Effector memory CD4-positive, alpha-beta T cell (primary cell): Measurements from ENCODE around the gene TRERF1.

Experiments
- DNase-seq, 3 donors: peaks; one replicate each; pipeline ENCODE4 v3.0.0-alpha.2; 2020
- H3K27ac ChIP-seq: 2 replicates; pipeline ENCODE4 v1.7.0; 2013; ENCODE audit warnings: mild to moderate bottlenecking, low read length, moderate library complexity; ENCODE audit not compliant: insufficient read depth, poor library complexity, severe bottlenecking
- H3K27me3 ChIP-seq: replicated peaks from 2 replicates; pipeline ENCODE4 v1.7.0; 2013; ENCODE audit warnings: mild to moderate bottlenecking, low read length; ENCODE audit not compliant: insufficient read depth, control insufficient read depth, poor library complexity, severe bottlenecking
- H3K36me3 ChIP-seq: 2 replicates; pipeline ENCODE4 v1.7.0; 2013; ENCODE audit warnings: mild to moderate bottlenecking, low read length, moderate library complexity; ENCODE audit not compliant: control insufficient read depth, insufficient read depth
- H3K4me1 ChIP-seq: 2 replicates; pipeline ENCODE4 v1.7.0; 2013; ENCODE audit warnings: low read length, mild to moderate bottlenecking; ENCODE audit not compliant: control insufficient read depth, insufficient read depth, poor library complexity, severe bottlenecking
- H3K4me3 ChIP-seq: 2 replicates; pipeline ENCODE4 v1.7.0; 2013; ENCODE audit warnings: low read length, low read depth, mild to moderate bottlenecking; ENCODE audit not compliant: insufficient read depth, poor library complexity, severe bottlenecking
- H3K9me3 ChIP-seq: 2 replicates; pipeline ENCODE4 v1.7.0; 2013; ENCODE audit warnings: mild to moderate bottlenecking, low read length, moderate library complexity; ENCODE audit not compliant: control insufficient read depth

The TRERF1 gene

GRCh38 chr6:42300701-42301100, 151.0 kb downstream of the TRERF1 start:
- H3K4me3 ChIP-seq = no peak overlapping the region
- H3K9me3 ChIP-seq = no peaks in the 10 kb centered on the region
- no peak overlapping the region for H3K27ac ChIP-seq
- no peaks in the 10 kb centered on the region for H3K27me3 ChIP-seq
- no peaks in the 10 kb centered on the region for H3K4me1 ChIP-seq
- no peak for DNase-seq
- peaks cover 5% of the 10 kb centered on the region for H3K36me3 ChIP-seq

GRCh38 chr6:42300185-42300584, 151.5 kb downstream of the TRERF1 start:
- Histone ChIP-seq H3K4me1 (peaks cover 3% of the 10 kb centered on the region), H3K27me3 (no peaks in the 10 kb centered on the region), H3K9me3 (no peaks in the 10 kb centered on the region), H3K27ac (no peak overlapping the region), H3K36me3 (peaks cover 5% of the 10 kb centered on the region), H3K4me3 (no peak overlapping the region)
- DNase-seq = no peak

- Histone ChIP-seq H3K9me3 (no peaks in the 10 kb centered on the region), H3K36me3 (peaks cover 5% of the 10 kb centered on the region), H3K4me3 (no peak overlapping the region), H3K4me1 (peaks cover 26% of the 10 kb centered on the region), H3K27ac (no peak overlapping the region), H3K27me3 (no peaks in the 10 kb centered on the region)
- DNase-seq = no peak
Observed at GRCh38 chr6:42297661-42298060, 154.1 kb downstream of the TRERF1 start.

GRCh38 chr6:42296614-42297013, 155.1 kb downstream of the TRERF1 start:
- no peaks in the 10 kb centered on the region for H3K9me3 ChIP-seq
- no peaks in the 10 kb centered on the region for H3K27me3 ChIP-seq
- peaks cover 5% of the 10 kb centered on the region for H3K36me3 ChIP-seq
- peaks cover 32% of the 10 kb centered on the region for H3K4me1 ChIP-seq
- H3K27ac ChIP-seq = no peak overlapping the region
- DNase-seq = no peak
- H3K4me3 ChIP-seq = no peak overlapping the region

GRCh38 chr6:42295677-42296076, 156.0 kb downstream of the TRERF1 start:
- Histone ChIP-seq H3K36me3 (peaks cover 5% of the 10 kb centered on the region), H3K4me1 (peaks cover 32% of the 10 kb centered on the region), H3K9me3 (no peaks in the 10 kb centered on the region), H3K4me3 (no peak overlapping the region), H3K27ac (no peak overlapping the region), H3K27me3 (no peaks in the 10 kb centered on the region)
- DNase-seq = no peak

GRCh38 chr6:42295181-42295580, 156.5 kb downstream of the TRERF1 start:
- no peaks in the 10 kb centered on the region for H3K27me3 ChIP-seq
- H3K9me3 ChIP-seq = no peaks in the 10 kb centered on the region
- H3K27ac ChIP-seq = no peak overlapping the region
- H3K4me1 ChIP-seq = peaks cover 32% of the 10 kb centered on the region
- DNase-seq = no peak
- H3K36me3 ChIP-seq = peaks cover 2% of the 10 kb centered on the region
- no peak overlapping the region for H3K4me3 ChIP-seq

GRCh38 chr6:42294759-42295158, 157.0 kb downstream of the TRERF1 start:
- H3K27me3 ChIP-seq = no peaks in the 10 kb centered on the region
- H3K9me3 ChIP-seq = no peaks in the 10 kb centered on the region
- peaks cover 32% of the 10 kb centered on the region for H3K4me1 ChIP-seq
- H3K4me3 ChIP-seq = no peak overlapping the region
- no peak overlapping the region for H3K27ac ChIP-seq
- H3K36me3 ChIP-seq = no peaks in the 10 kb centered on the region
- no peak for DNase-seq

- Histone ChIP-seq H3K27ac (peak overlapping the region; percentile 14), H3K4me1 (peaks cover 32% of the 10 kb centered on the region), H3K4me3 (no peak overlapping the region), H3K27me3 (no peaks in the 10 kb centered on the region), H3K9me3 (no peaks in the 10 kb centered on the region), H3K36me3 (no peaks in the 10 kb centered on the region)
- no peak for DNase-seq
Observed at GRCh38 chr6:42293386-42293977, 158.2 kb downstream of the TRERF1 start.

GRCh38 chr6:42292004-42292740, 159.6 kb downstream of the TRERF1 start:
- H3K36me3 ChIP-seq = no peaks in the 10 kb centered on the region
- peaks cover 32% of the 10 kb centered on the region for H3K4me1 ChIP-seq
- H3K9me3 ChIP-seq = no peaks in the 10 kb centered on the region
- H3K27me3 ChIP-seq = no peaks in the 10 kb centered on the region
- DNase-seq = no peak
- no peak overlapping the region for H3K4me3 ChIP-seq
- H3K27ac ChIP-seq = no peak overlapping the region

GRCh38 chr6:42287756-42288155, 164.0 kb downstream of the TRERF1 start:
- Histone ChIP-seq H3K4me3 (no peak overlapping the region), H3K27me3 (no peaks in the 10 kb centered on the region), H3K9me3 (no peaks in the 10 kb centered on the region), H3K36me3 (no peaks in the 10 kb centered on the region), H3K4me1 (peaks cover 7% of the 10 kb centered on the region), H3K27ac (no peak overlapping the region)
- no peak for DNase-seq
